Breast epithelium (tissue), 4 donors: ENCODE results near the gene LHFPL3. TPM values are rescaled to one million over a fixed set of nuclear protein-coding genes. Genes with fewer than 3 reads are reported as not detected.

Experiments
- DNase-seq, 2 donors: peaks; one replicate each; pipeline ENCODE4 v3.0.0-alpha.2; 2019; ENCODE audit warnings: low spot score in 2 of 2
- H3K27ac ChIP-seq, 2 donors: fragments of 200-600 bp; sonication (generic) in 1 of 2; one replicate each; pipeline ENCODE4 v1.5.1; 2016 to 2019; ENCODE audit warnings: mild to moderate bottlenecking in 1 of 2
- H3K27me3 ChIP-seq, 2 donors: fragments of 200-600 bp; sonication (generic) in 1 of 2; one replicate each; pipeline versions ENCODE4 v1.5.1 to v1.6.0; 2017 to 2019; ENCODE audit warnings: control low read depth in 1 of 2, mild to moderate bottlenecking in 1 of 2
- H3K36me3 ChIP-seq: fragments of 200-600 bp; one replicate; pipeline ENCODE4 v1.5.1; 2019
- H3K4me1 ChIP-seq, 2 donors: fragments of 200-600 bp; sonication (generic); one replicate each; pipeline ENCODE4 v1.5.1; 2016 to 2019; ENCODE audit warnings: control low read depth in 1 of 2
- H3K4me3 ChIP-seq, 3 donors: fragments of 200-600 bp; sonication (generic); 1 replicate in 2 of 3; 2 replicates in 1 of 3; pipeline ENCODE4 v1.5.1; 2016 to 2019; ENCODE audit warnings: mild to moderate bottlenecking in 3 of 3, moderate library complexity in 2 of 3
- H3K9me3 ChIP-seq, 2 donors: fragments of 200-600 bp; sonication (generic) in 1 of 2; one replicate each; pipeline ENCODE4 v1.5.1; 2016 to 2019; ENCODE audit warnings: control low read depth in 1 of 2
- CTCF ChIP-seq, 3 donors: fragments of 450-650 bp; IDR thresholded peaks; one replicate each; pipeline ENCODE4 v1.5.1; 2016 to 2017; ENCODE audit warnings: antibody characterized with exemption in 3 of 3, mild to moderate bottlenecking in 3 of 3, moderate library complexity in 3 of 3
- POLR2A ChIP-seq: fragments of 450-650 bp; IDR thresholded peaks from one replicate; pipeline ENCODE4 v1.6.1; 2016; ENCODE audit warnings: antibody characterized with exemption, mild to moderate bottlenecking, moderate library complexity
- POLR2AphosphoS5 ChIP-seq, 3 donors: sonication (generic); formaldehyde crosslinking; IDR thresholded peaks; one replicate each; pipeline ENCODE4 v1.6.1; 2017; ENCODE audit warnings: antibody characterized with exemption in 3 of 3
- intact Hi-C: fragments of 100-400 bp; cut with DNase I; formaldehyde crosslinking; loops from one replicate; pipeline ENCODE4 v1.15.1; 2023; ENCODE audit warnings: low total_unique reads
- total RNA-seq, 3 donors: library from RNA; depleted of rRNA; stranded (reverse); fragments of >200 nt; gene quantifications; one replicate each; pipeline ENCODE4 v1.1.0, GENCODE V29; 2016

LHFPL3 gene
- total RNA-seq, 3 donors from 2014 or later, result not detected

GRCh38 chr7:104453190-104453589 lies 124.8 kb downstream of the LHFPL3 start:
- H3K9me3 ChIP-seq, result no peaks in the 10 kb centered on the region
- no peaks in the 10 kb centered on the region for H3K36me3 ChIP-seq
- intact Hi-C loops, result no loop called here
- H3K4me3 ChIP-seq, result no peak overlapping the region
- TF ChIP-seq POLR2A (no peak), CTCF (IDR thresholded peaks at IDR 0.05) (no peak), POLR2AphosphoS5 (IDR thresholded peaks at IDR 0.05) (no peak)
- no peak for DNase-seq
- no peaks in the 10 kb centered on the region for H3K4me1 ChIP-seq
- no peak overlapping the region for H3K27ac ChIP-seq
- no peaks in the 10 kb centered on the region for H3K27me3 ChIP-seq

GRCh38 chr7:104458875-104459274 lies 130.5 kb downstream of the LHFPL3 start:
- no peaks in the 10 kb centered on the region for H3K4me1 ChIP-seq
- H3K9me3 ChIP-seq, result peaks cover 0 to 7% of the 10 kb centered on the region in 2 donors
- H3K36me3 ChIP-seq, result no peaks in the 10 kb centered on the region
- no peak overlapping the region for H3K27ac ChIP-seq
- DNase-seq, result no peak
- no peak for TF ChIP-seq POLR2AphosphoS5 (IDR thresholded peaks at IDR 0.05)
- TF ChIP-seq POLR2A, result no peak
- no peak for TF ChIP-seq CTCF (IDR thresholded peaks at IDR 0.05)
- intact Hi-C loops, result no loop called here
- no peak overlapping the region for H3K4me3 ChIP-seq
- no peaks in the 10 kb centered on the region for H3K27me3 ChIP-seq

GRCh38 chr7:104469166-104469820 lies 140.9 kb downstream of the LHFPL3 start:
- intact Hi-C loops, result no loop called here
- DNase-seq, result no peak
- TF ChIP-seq CTCF (IDR thresholded peaks at IDR 0.05) (no peak), POLR2AphosphoS5 (IDR thresholded peaks at IDR 0.05) (no peak), POLR2A (no peak)

GRCh38 chr7:104480529-104480928 lies 152.1 kb downstream of the LHFPL3 start:
- Histone ChIP-seq H3K27me3 (peaks cover 0 to 18% of the 10 kb centered on the region in 2 donors), H3K4me3 (no peak overlapping the region), H3K27ac (no peak overlapping the region), H3K9me3 (no peaks in the 10 kb centered on the region), H3K36me3 (no peaks in the 10 kb centered on the region), H3K4me1 (no peaks in the 10 kb centered on the region)
- intact Hi-C loops, result no loop called here
- TF ChIP-seq POLR2AphosphoS5 (IDR thresholded peaks at IDR 0.05), result no peak
- no peak for TF ChIP-seq CTCF (IDR thresholded peaks at IDR 0.05)
- no peak for TF ChIP-seq POLR2A
- DNase-seq, result no peak

More at GRCh38 chr7:104469166-104469820, 140.9 kb downstream of the LHFPL3 start:
- Histone ChIP-seq H3K27me3 (no peaks in the 10 kb centered on the region), H3K27ac (no peak overlapping the region), H3K4me1 (no peaks in the 10 kb centered on the region), H3K36me3 (no peaks in the 10 kb centered on the region), H3K4me3 (no peak overlapping the region), H3K9me3 (peaks cover 0 to 6% of the 10 kb centered on the region in 2 donors)

GRCh38 chr7:104482362-104483037 lies 154.1 kb downstream of the LHFPL3 start:
- DNase-seq, result no peak
- intact Hi-C loops, result no loop called here
- no peaks in the 10 kb centered on the region for H3K4me1 ChIP-seq
- H3K27me3 ChIP-seq, result peaks cover 0 to 9% of the 10 kb centered on the region in 2 donors
- TF ChIP-seq POLR2A (no peak), CTCF (IDR thresholded peaks at IDR 0.05) (no peak), POLR2AphosphoS5 (IDR thresholded peaks at IDR 0.05) (no peak)
- no peak overlapping the region for H3K27ac ChIP-seq
- H3K4me3 ChIP-seq, result no peak overlapping the region
- H3K36me3 ChIP-seq, result no peaks in the 10 kb centered on the region
- no peaks in the 10 kb centered on the region for H3K9me3 ChIP-seq
